Dendritic cell treated with granulocyte-macrophage colony-stimulating factor and Interleukin-4, amounts not matched to agents 40 ng/mL and 50 ng/mL, for 4 days (primary cell): ENCODE results near the gene MCTP1.
"Not testable (repeated sequence)": the region's sequence is repeated elsewhere in the genome, so short reads cannot be mapped to it uniquely, and the experiment has no call there.

ENCODE experiments used
- H3K27ac Mint-ChIP-seq: one replicate; pipeline ENCODE4 v1.8.0; 2022; ENCODE audit warnings: mild to moderate bottlenecking, mixed read lengths
- H3K27me3 Mint-ChIP-seq: one replicate; pipeline ENCODE4 v1.8.0; 2022; ENCODE audit warnings: mild to moderate bottlenecking, mixed read lengths
- H3K36me3 Mint-ChIP-seq: one replicate; pipeline ENCODE4 v1.8.0; 2022; ENCODE audit warnings: low read depth, mixed read lengths
- H3K4me1 Mint-ChIP-seq: one replicate; pipeline ENCODE4 v1.8.0; 2022; ENCODE audit warnings: low read depth, mixed read lengths
- H3K4me3 Mint-ChIP-seq: one replicate; pipeline ENCODE4 v1.8.0; 2022; ENCODE audit warnings: mild to moderate bottlenecking, moderate library complexity, mixed read lengths
- H3K9me3 Mint-ChIP-seq: one replicate; pipeline ENCODE4 v1.8.0; 2022; ENCODE audit warnings: mixed read lengths
- intact Hi-C: fragments of 100-400 bp; cut with micrococcal nuclease; formaldehyde crosslinking; loops from one replicate; pipeline ENCODE4 v1.15.0; 2022

Gene MCTP1

DNA sequence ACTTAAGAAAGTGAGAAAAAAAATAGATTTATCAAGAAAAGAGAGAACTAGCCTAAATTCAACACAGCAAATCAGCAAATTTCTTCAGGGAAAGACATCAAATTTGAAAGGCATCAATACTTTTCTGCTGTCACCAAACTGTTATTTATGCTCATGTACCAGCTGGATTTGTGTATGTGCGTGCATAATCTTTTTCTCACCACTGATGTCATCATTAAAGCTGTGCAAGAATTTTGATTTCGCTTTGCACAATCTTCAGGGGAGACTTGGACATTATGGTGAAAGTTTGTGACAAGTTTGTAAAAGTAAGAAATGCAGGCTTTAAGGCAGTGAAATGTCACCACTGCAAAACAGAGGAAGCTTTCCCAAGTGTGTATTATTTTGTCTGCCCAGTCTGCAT, 451.0 kb downstream of the MCTP1 start:
- Mint-ChIP-seq H3K4me1 (no peaks in the 10 kb centered on the region), H3K27ac (no peak overlapping the region), H3K9me3 (no peaks in the 10 kb centered on the region), H3K36me3 (peaks cover 28% of the 10 kb centered on the region), H3K4me3 (no peak overlapping the region), H3K27me3 (no peaks in the 10 kb centered on the region)
- intact Hi-C loops = no loop called here

DNA sequence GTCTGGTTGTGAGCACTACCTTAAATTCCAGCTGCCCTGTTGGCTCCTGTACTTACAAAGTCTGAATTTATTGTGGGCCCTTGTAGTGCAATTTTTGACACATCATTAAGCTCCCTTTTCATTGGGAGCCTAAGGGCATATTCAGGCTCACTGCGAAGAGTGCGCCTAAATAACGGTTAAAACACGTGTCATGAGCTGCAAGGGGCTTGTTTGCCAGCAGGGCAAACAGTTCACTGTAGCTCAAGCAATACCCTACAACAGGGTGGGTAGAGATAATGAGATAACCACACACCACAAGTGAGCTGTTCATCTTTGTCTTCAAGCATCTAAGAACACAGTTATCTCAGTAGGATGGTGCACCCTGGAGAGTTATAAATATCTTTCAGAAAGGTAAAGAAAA, 452.2 kb downstream of the MCTP1 start:
- Mint-ChIP-seq H3K36me3 (peaks cover 39% of the 10 kb centered on the region), H3K27ac (no peak overlapping the region), H3K27me3 (no peaks in the 10 kb centered on the region), H3K4me3 (no peak overlapping the region), H3K4me1 (no peaks in the 10 kb centered on the region), H3K9me3 (no peaks in the 10 kb centered on the region)
- intact Hi-C loops = no loop called here

DNA sequence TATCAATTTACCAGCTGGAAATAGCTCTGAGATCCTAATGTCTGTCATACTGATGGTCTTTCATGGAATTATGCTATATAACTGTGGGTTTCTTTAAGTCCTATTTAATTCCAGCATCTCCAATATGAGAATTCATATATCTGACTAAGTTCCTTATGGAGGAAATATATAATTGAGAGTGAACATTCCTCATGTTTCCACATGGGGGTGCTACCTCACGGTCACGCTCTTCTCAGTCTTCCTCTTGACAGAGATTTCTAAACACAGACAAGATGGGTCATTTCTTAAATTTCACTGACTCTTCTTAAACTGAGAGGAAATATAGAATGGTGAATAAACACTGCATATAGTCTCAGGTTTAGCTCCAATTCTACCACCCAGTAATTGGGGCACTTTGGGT, 454.4 kb downstream of the MCTP1 start:
- Mint-ChIP-seq H3K9me3 (peaks cover 3% of the 10 kb centered on the region), H3K27ac (no peak overlapping the region), H3K4me3 (no peak overlapping the region), H3K27me3 (no peaks in the 10 kb centered on the region), H3K4me1 (no peaks in the 10 kb centered on the region), H3K36me3 (peaks cover 36% of the 10 kb centered on the region)
- intact Hi-C loops = no loop called here

DNA sequence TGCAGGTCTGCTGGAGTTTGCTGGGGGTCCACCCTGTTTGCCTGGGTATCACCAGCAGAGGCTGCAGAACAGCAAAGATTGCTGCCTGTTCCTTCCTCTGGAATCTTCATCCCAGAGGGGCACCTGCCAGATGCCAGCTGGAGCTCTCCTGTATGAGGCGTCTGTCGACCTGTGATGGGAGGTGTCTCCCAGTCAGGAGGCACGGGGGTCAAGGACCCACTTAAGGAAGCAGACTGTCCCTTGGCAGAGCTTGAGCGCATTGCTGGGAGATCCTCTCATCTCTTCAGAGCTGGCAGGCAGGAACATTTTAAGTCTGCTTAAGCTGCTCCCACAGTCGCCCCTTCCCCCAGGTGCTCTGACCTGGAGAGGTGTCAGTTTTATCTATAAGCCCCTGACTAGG, 456.7 kb downstream of the MCTP1 start:
- H3K4me3 Mint-ChIP-seq, H3K27me3 Mint-ChIP-seq, H3K27ac Mint-ChIP-seq, H3K9me3 Mint-ChIP-seq, intact Hi-C loops, H3K4me1 Mint-ChIP-seq: not testable (repeated sequence)
- peaks cover 28% of the 10 kb centered on the region for H3K36me3 Mint-ChIP-seq

DNA sequence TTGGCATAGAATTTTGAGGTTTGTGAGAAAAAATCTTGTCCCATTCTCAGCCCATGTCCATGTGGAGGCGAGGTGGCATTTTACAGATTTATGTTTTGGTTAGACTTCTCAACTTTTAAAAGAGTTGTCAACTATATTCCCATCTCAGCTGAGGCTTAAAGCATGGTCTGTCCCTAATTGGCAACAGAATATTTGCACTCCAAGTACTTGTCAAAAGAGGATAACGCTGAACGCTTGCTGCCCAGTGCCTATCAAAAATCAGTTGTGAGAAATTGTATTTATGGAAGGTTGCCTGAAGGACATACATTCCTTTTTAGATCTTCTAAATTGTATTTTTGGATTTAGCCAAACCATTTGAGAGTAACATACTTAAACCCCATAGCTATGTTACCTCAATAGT, 464.4 kb downstream of the MCTP1 start:
- Mint-ChIP-seq H3K4me3 (no peak overlapping the region), H3K9me3 (peaks cover 6% of the 10 kb centered on the region), H3K4me1 (no peaks in the 10 kb centered on the region), H3K27ac (no peak overlapping the region), H3K27me3 (no peaks in the 10 kb centered on the region), H3K36me3 (no peaks in the 10 kb centered on the region)
- intact Hi-C loops = no loop called here

DNA sequence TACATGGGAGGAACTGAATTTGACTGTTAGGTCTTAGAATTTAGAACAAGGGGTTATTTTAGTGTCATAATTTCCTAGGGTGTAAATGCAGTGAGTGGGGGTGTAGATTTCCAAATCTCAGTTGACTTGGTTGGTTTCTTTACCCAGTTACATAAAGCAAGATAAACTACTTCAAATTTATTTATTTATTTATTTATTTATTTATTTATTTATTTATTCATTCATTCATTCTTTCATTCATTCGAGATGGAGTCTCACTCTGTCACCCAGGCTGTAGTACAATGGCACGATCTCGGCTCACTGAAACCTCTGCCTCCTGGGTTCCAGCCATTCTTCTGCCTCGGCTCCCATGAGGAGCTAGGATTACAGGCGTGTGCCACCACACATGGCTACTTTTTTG, 466.0 kb downstream of the MCTP1 start:
- no peaks in the 10 kb centered on the region for H3K27me3 Mint-ChIP-seq
- intact Hi-C loops = no loop called here
- no peaks in the 10 kb centered on the region for H3K4me1 Mint-ChIP-seq

DNA sequence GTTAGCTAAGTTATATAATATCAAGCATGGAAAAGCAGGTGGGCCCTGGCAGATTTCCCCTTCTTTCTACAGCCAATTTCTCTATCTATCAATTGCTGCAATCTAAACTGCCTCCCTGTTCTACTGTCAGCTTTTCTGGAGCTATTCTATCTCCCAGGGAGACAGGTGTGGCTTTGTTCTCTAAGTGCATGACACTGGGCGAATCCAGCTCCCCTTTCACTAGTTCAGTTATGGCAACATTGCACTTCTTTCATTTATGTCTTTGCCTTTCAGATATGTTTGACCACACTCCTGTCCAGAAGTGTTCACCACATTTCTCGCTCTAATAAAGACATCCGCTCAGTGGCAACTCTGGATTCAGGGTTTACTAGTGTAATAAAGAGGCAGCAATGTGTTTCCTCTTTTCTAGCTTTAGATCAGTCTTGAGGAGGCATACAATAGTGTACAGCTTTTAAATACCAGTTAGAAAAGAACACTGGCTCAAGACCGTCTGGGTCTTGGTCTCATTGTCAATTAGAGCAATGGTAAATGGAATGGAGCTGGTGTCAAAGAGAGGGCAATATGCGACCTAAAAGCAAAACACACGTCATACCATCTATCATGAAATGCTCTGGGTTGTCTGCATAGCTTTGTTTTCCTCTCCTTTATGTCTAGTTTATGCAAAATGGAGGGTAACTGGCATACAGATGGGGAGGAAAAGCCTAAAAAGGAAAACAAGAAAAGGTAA, 469.4 kb downstream of the MCTP1 start:
- no peaks in the 10 kb centered on the region for H3K4me1 Mint-ChIP-seq
- H3K27ac Mint-ChIP-seq = no peak overlapping the region
- no peaks in the 10 kb centered on the region for H3K36me3 Mint-ChIP-seq
- intact Hi-C loops = no loop called here
- H3K27me3 Mint-ChIP-seq = no peaks in the 10 kb centered on the region
- no peaks in the 10 kb centered on the region for H3K9me3 Mint-ChIP-seq
- no peak overlapping the region for H3K4me3 Mint-ChIP-seq

More for the DNA sequence above, 466.0 kb downstream of the MCTP1 start:
- Mint-ChIP-seq H3K4me3 (no peak overlapping the region), H3K27ac (no peak overlapping the region), H3K9me3 (no peaks in the 10 kb centered on the region), H3K36me3 (no peaks in the 10 kb centered on the region)

DNA sequence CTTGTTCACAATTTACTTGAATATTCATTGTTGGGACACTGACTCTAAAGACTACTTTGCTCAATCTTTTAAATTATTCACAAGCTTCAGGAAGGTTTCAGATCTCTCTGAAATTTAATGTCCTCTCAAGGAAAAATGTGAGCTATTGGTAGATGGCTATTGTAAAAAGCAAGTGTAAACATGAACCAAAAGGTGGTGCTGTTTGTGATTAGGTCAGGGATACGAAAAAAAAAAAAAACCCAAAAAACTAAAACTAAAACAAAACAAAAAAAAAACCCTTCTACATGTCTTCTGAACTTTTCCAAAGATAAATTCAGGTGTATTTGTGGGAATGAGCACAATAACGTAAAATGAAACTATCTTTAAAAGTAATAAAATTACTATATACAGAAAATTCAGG, 472.7 kb downstream of the MCTP1 start:
- intact Hi-C loops = no loop called here
- H3K9me3 Mint-ChIP-seq = no peaks in the 10 kb centered on the region
- H3K36me3 Mint-ChIP-seq = no peaks in the 10 kb centered on the region
- H3K4me3 Mint-ChIP-seq = no peak overlapping the region
- no peaks in the 10 kb centered on the region for H3K27me3 Mint-ChIP-seq
- no peak overlapping the region for H3K27ac Mint-ChIP-seq
- H3K4me1 Mint-ChIP-seq = no peaks in the 10 kb centered on the region

DNA sequence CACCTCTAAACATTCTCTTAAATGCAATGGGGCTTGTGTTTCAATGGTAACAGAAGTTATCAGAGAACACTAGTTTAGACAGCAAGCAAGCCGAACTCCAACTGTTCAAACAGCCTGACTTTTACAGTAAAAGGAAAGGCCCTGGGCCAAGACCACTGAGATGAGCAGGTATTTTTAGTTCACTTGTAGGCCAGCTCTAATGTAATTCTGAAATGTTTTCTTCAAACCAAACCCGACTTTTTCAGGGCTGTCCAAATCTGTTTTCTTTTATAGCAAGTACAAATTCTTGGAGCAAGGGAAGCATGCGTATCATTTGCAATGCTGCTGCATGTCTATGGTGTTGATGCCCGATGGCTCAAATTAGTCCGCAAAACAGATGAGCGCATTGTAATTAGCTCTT, 473.6 kb downstream of the MCTP1 start:
- no peaks in the 10 kb centered on the region for H3K36me3 Mint-ChIP-seq

DNA sequence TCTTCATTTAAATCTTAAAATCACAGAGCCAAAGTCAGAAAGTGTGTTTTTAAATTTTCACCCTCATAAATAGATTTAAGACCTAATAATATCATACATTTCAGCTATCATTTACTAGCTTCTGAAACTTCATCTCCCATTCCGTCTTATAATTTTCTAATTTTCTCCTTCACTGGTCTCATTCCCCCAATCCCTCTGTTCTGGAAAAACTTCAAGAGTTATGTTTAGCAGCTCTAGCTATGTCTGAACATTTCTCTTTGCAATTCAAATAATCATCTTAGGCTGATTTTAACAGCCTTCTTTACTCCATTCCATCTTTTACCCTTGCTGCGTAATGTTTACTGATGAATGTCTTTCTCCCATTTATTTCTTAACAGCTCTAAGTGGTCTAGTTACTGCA, 474.0 kb downstream of the MCTP1 start:
- Mint-ChIP-seq H3K9me3 (no peaks in the 10 kb centered on the region), H3K27me3 (no peaks in the 10 kb centered on the region), H3K27ac (no peak overlapping the region)

More for the DNA sequence above, 473.6 kb downstream of the MCTP1 start:
- Mint-ChIP-seq H3K27me3 (no peaks in the 10 kb centered on the region), H3K4me1 (no peaks in the 10 kb centered on the region), H3K4me3 (no peak overlapping the region), H3K27ac (no peak overlapping the region), H3K9me3 (no peaks in the 10 kb centered on the region)
- intact Hi-C loops = no loop called here

DNA sequence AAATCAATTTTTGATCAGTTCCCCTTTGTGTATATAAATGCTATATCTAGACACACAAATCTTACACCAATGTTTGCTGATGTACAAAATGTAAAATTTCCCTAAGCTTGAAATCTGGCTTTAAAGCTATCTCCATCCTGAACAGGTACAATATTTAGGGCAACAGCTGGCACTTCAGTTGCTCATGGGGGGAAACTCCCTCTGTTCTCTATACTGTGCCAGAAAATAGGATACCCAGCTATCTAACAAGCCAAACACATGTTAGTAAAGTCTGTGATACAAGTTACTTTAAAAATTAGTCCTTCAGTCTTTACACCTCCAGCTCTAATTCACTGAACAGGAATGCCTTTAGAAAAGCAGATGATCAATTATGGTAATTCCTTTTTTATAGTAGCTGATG, 474.6 kb downstream of the MCTP1 start:
- Mint-ChIP-seq H3K27ac (no peak overlapping the region), H3K36me3 (no peaks in the 10 kb centered on the region), H3K4me1 (no peaks in the 10 kb centered on the region), H3K27me3 (no peaks in the 10 kb centered on the region), H3K4me3 (no peak overlapping the region), H3K9me3 (no peaks in the 10 kb centered on the region)
- intact Hi-C loops = no loop called here

More for the DNA sequence above, 474.0 kb downstream of the MCTP1 start:
- H3K4me1 Mint-ChIP-seq = no peaks in the 10 kb centered on the region
- H3K4me3 Mint-ChIP-seq = no peak overlapping the region
- intact Hi-C loops = no loop called here
- no peaks in the 10 kb centered on the region for H3K36me3 Mint-ChIP-seq

DNA sequence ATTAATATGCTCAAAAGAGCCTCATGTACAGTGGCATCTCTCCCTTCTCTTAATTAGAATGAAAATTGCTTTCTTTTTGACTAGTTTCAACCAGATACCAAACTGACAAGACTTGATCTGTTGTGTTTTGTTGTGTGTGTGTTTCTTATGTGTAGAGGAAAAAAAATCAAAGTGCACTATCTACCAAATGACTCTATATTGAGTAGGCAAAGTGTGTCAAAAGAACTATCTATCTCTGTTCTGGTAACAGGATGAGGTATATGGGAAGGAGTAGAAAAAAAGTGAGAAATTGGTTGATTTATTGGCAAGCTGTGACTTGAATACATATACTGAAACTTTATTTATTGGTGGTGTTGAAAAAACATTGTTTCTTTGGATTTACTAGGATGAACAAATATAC, 476.4 kb downstream of the MCTP1 start:
- intact Hi-C loops = no loop called here
- Mint-ChIP-seq H3K36me3 (no peaks in the 10 kb centered on the region), H3K27me3 (no peaks in the 10 kb centered on the region), H3K9me3 (no peaks in the 10 kb centered on the region), H3K27ac (no peak overlapping the region), H3K4me3 (no peak overlapping the region), H3K4me1 (no peaks in the 10 kb centered on the region)

DNA sequence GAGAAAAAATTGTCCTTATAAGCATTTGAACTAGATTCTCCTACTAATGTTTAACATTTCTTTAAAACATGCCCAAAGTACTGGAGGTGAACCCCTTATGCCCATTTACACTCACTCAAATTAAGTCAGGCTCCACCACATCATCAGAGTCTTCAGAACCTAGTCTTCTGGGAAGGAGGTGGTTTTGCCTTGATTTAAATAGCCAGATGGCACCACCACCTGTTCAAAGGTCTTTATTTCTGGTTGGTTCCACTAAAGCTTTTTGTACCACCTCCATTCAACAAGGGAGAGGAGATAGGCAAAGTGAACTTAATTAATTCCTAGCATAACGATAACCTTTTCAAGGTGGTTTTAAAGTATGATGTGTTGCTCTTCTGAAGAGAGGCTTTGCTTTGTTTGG, 476.9 kb downstream of the MCTP1 start:
- Mint-ChIP-seq H3K36me3 (no peaks in the 10 kb centered on the region), H3K27ac (no peak overlapping the region), H3K4me3 (no peak overlapping the region), H3K9me3 (no peaks in the 10 kb centered on the region), H3K27me3 (no peaks in the 10 kb centered on the region), H3K4me1 (no peaks in the 10 kb centered on the region)
- intact Hi-C loops = no loop called here

DNA sequence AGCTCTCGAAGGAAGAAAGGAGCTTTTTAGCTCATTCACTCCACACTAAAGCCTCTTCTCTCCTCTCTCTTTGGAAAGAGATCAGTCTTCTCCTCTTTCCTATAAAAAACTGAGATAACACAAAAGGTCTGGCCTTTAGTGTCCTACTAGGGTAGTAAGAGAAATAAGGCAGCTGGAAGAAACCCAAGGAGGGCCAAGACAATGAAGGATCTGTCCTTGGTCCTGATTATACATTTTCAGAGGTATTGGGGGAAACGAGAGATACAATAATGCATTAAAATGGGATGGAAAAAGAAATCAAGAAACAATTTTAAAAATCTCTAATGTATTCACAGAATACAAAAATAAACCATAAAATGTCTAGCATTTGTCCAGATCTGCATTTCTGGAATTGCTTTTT, 482.4 kb downstream of the MCTP1 start:
- H3K27ac Mint-ChIP-seq = no peak overlapping the region
- H3K4me1 Mint-ChIP-seq = no peaks in the 10 kb centered on the region
- H3K36me3 Mint-ChIP-seq = no peaks in the 10 kb centered on the region
- intact Hi-C loops = no loop called here
- no peaks in the 10 kb centered on the region for H3K27me3 Mint-ChIP-seq
- no peaks in the 10 kb centered on the region for H3K9me3 Mint-ChIP-seq
- no peak overlapping the region for H3K4me3 Mint-ChIP-seq

DNA sequence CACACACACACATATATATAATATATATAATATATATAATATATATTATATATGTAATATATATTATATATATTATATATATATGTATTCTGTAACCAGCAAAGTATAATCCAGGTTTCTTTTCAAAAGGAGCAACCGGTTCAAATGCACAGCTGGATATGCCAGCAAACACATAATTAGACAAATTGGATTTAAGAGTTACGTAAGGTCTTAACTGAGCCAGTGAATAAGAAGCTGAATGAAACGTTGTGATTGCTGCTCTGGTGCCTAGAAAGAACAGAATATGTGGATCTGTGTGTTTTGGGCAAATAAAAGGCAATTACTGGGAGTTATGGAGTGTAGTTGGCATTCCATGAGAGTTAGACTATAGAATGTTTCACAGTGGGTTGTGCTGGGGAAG, 488.3 kb downstream of the MCTP1 start:
- H3K4me1 Mint-ChIP-seq = peaks cover 14% of the 10 kb centered on the region
- no peak overlapping the region for H3K27ac Mint-ChIP-seq
- H3K4me3 Mint-ChIP-seq = no peak overlapping the region
- H3K36me3 Mint-ChIP-seq = peaks cover 21% of the 10 kb centered on the region
- intact Hi-C loops = no loop called here
- no peaks in the 10 kb centered on the region for H3K9me3 Mint-ChIP-seq
- H3K27me3 Mint-ChIP-seq = no peaks in the 10 kb centered on the region
